Stimulated activated CD8-positive, alpha-beta memory T cell treated with anti-CD3 and anti-CD28 coated beads, Interleukin-12 subunit alpha, Interleukin-12 subunit beta, amount 100 ng/mL, for 24 hours (primary cell): ENCODE measurements around the gene C2orf92.
"Not testable (repeated sequence)": the region's sequence is repeated elsewhere in the genome, so short reads cannot be mapped to it uniquely, and the experiment has no call there.

Experiments
- DNase-seq: peaks from one replicate; pipeline ENCODE4 v3.0.0-alpha.2; 2020; ENCODE audit errors: extremely low read depth

C2orf92 gene

GRCh38 chr2:97660044-97660774 lies 9.3 kb upstream of the C2orf92 start:
- DNase-seq: no peak

GRCh38 chr2:97660775-97661389 lies 8.6 kb upstream of the C2orf92 start:
- DNase-seq: no peak

GRCh38 chr2:97661927-97662326 lies 7.6 kb upstream of the C2orf92 start:
- DNase-seq: no peak

GRCh38 chr2:97662386-97662894 lies 7.1 kb upstream of the C2orf92 start:
- no peak for DNase-seq

GRCh38 chr2:97662895-97663625 lies 6.5 kb upstream of the C2orf92 start:
- peak; percentile 64 for DNase-seq

- DNase-seq: no peak
Observed at GRCh38 chr2:97663626-97663961, 5.9 kb upstream of the C2orf92 start.

GRCh38 chr2:97663962-97664635 lies 5.4 kb upstream of the C2orf92 start, which contains the start of gene ACTR1B:
ACTR1B (minus strand) TSS chr2:97664044; CDS start chr2:97663890, 154 bp downstream.
- DNase-seq: peak; percentile 96

- DNase-seq: no peak
Observed at GRCh38 chr2:97664636-97664970, 4.9 kb upstream of the C2orf92 start.

GRCh38 chr2:97670471-97670870 lies 958 bp downstream of the C2orf92 start:
- no peak for DNase-seq

- DNase-seq: no peak
Observed at GRCh38 chr2:97671526-97671925, 2.0 kb downstream of the C2orf92 start.

GRCh38 chr2:97672606-97673140 lies 3.2 kb downstream of the C2orf92 start:
- DNase-seq: not testable (repeated sequence)

- DNase-seq: no peak
Observed at GRCh38 chr2:97673182-97673914, 3.8 kb downstream of the C2orf92 start.

GRCh38 chr2:97673915-97674283 lies 4.4 kb downstream of the C2orf92 start:
- no peak for DNase-seq

- no peak for DNase-seq
Observed at GRCh38 chr2:97675430-97676113, 6.1 kb downstream of the C2orf92 start.

GRCh38 chr2:97676620-97677019 lies 7.1 kb downstream of the C2orf92 start:
- DNase-seq: no peak

GRCh38 chr2:97677480-97677879 lies 8.0 kb downstream of the C2orf92 start:
- DNase-seq: no peak

GRCh38 chr2:97678298-97678697 lies 8.8 kb downstream of the C2orf92 start:
- DNase-seq: no peak

- not testable (repeated sequence) for DNase-seq
Observed at GRCh38 chr2:97687235-97687634, 17.7 kb downstream of the C2orf92 start.

- DNase-seq: no peak
Observed at GRCh38 chr2:97688062-97688827, 18.7 kb downstream of the C2orf92 start.

GRCh38 chr2:97691166-97691565 lies 21.7 kb downstream of the C2orf92 start:
- no peak for DNase-seq
